ENCODE data around the gene FBXW10. TPM values are rescaled to one million over a fixed set of nuclear protein-coding genes. Genes with fewer than 3 reads are reported as not detected.
"Not testable (repeated sequence)": the region's sequence is repeated elsewhere in the genome, so short reads cannot be mapped to it uniquely, and the experiment has no call there.

FBXW10 gene
- not detected in 2 replicates for total RNA-seq

GRCh38 chr17:18743699-18744421 is at the start of gene FBXW10:
Gene FBXW10, plus strand, starts transcription at chr17:18744054. Its CDS starts 191 bp downstream, at chr17:18744245.
- intact Hi-C loops (cut with micrococcal nuclease), result not testable (repeated sequence)

- intact Hi-C loops (cut with micrococcal nuclease), result not testable (repeated sequence)
Observed at GRCh38 chr17:18695143-18695542, 48.7 kb upstream of the FBXW10 start.

GRCh38 chr17:18698473-18699103 is 45.3 kb upstream of the FBXW10 start:
- intact Hi-C loops (cut with micrococcal nuclease), result not testable (repeated sequence)

GRCh38 chr17:18705955-18706354 is 37.9 kb upstream of the FBXW10 start:
- intact Hi-C loops (cut with micrococcal nuclease), result not testable (repeated sequence)

- intact Hi-C loops (cut with micrococcal nuclease), result not testable (repeated sequence)
Observed at GRCh38 chr17:18708215-18708614, 35.6 kb upstream of the FBXW10 start.

- intact Hi-C loops (cut with micrococcal nuclease), result not testable (repeated sequence)
Observed at GRCh38 chr17:18712354-18712999, 31.4 kb upstream of the FBXW10 start.

- intact Hi-C loops (cut with micrococcal nuclease), result not testable (repeated sequence)
Observed at GRCh38 chr17:18718643-18719427, 25.0 kb upstream of the FBXW10 start.

- intact Hi-C loops (cut with micrococcal nuclease), result not testable (repeated sequence)
Observed at GRCh38 chr17:18719428-18720110, 24.3 kb upstream of the FBXW10 start.

GRCh38 chr17:18721775-18722547 is 21.9 kb upstream of the FBXW10 start:
- intact Hi-C loops (cut with micrococcal nuclease), result not testable (repeated sequence)

GRCh38 chr17:18722612-18723011 is 21.2 kb upstream of the FBXW10 start:
- intact Hi-C loops (cut with micrococcal nuclease), result not testable (repeated sequence)

GRCh38 chr17:18723509-18723908 is 20.3 kb upstream of the FBXW10 start:
- intact Hi-C loops (cut with micrococcal nuclease), result not testable (repeated sequence)

- intact Hi-C loops (cut with micrococcal nuclease), result not testable (repeated sequence)
Observed at GRCh38 chr17:18732438-18732837, 11.4 kb upstream of the FBXW10 start.

- intact Hi-C loops (cut with micrococcal nuclease), result not testable (repeated sequence)
Observed at GRCh38 chr17:18733350-18733749, 10.5 kb upstream of the FBXW10 start.

GRCh38 chr17:18739616-18740391 is 4.0 kb upstream of the FBXW10 start:
- intact Hi-C loops (cut with micrococcal nuclease), result not testable (repeated sequence)

GRCh38 chr17:18741228-18741627 is 2.6 kb upstream of the FBXW10 start:
- intact Hi-C loops (cut with micrococcal nuclease), result not testable (repeated sequence)

GRCh38 chr17:18744726-18745125 is 872 bp downstream of the FBXW10 start:
- intact Hi-C loops (cut with micrococcal nuclease), result not testable (repeated sequence)

- intact Hi-C loops (cut with micrococcal nuclease), result not testable (repeated sequence)
Observed at GRCh38 chr17:18746551-18746950, 2.7 kb downstream of the FBXW10 start.

- intact Hi-C loops (cut with micrococcal nuclease), result not testable (repeated sequence)
Observed at GRCh38 chr17:18747501-18747900, 3.6 kb downstream of the FBXW10 start.

GRCh38 chr17:18750242-18750641 is 6.4 kb downstream of the FBXW10 start:
- intact Hi-C loops (cut with micrococcal nuclease), result not testable (repeated sequence)

Measured in T-helper 2 cell treated with Interferon-gamma antibody and Interleukin-4, amounts not matched to agents 100 ng/mL and 5 ng/mL, for 36 hours (primary cell).